RWPE2 (cell line): ENCODE results near the gene C17orf78.
"Not testable (repeated sequence)": the region's sequence is repeated elsewhere in the genome, so short reads cannot be mapped to it uniquely, and the experiment has no call there.

ENCODE experiments used
- ATAC-seq: fragments of 200-7000 bp; cut with Tn5 transposase; 3 replicates; pipeline ENCODE4 v1.9.1; 2021; ENCODE audit warnings: low read depth
- DNase-seq: peaks from one replicate; pipeline ENCODE4 v3.0.0-alpha.2; 2020; ENCODE audit warnings: low spot score
- H3K27ac ChIP-seq: fragments of 450-650 bp; 2 replicates; pipeline ENCODE4 v1.5.1; 2017; ENCODE audit warnings: mild to moderate bottlenecking; ENCODE audit not compliant: poor library complexity, severe bottlenecking
- H3K27me3 ChIP-seq: fragments of 250-450 bp; sonication (Bioruptor Pico); 2 replicates; pipeline ENCODE4 v1.5.1; 2021; ENCODE audit warnings: mild to moderate bottlenecking, moderate library complexity; ENCODE audit not compliant: insufficient read depth, poor library complexity, severe bottlenecking
- H3K36me3 ChIP-seq: fragments of 250-450 bp; sonication (Bioruptor Pico); 2 replicates; pipeline ENCODE4 v1.5.1; 2020; ENCODE audit warnings: low read depth, mild to moderate bottlenecking, moderate library complexity
- H3K4me1 ChIP-seq: fragments of 250-450 bp; sonication (Bioruptor Pico); 2 replicates; pipeline ENCODE4 v1.5.1; 2021; ENCODE audit warnings: mild to moderate bottlenecking, moderate library complexity; ENCODE audit not compliant: insufficient read depth, poor library complexity, severe bottlenecking
- H3K4me3 ChIP-seq: fragments of 250-450 bp; sonication (Bioruptor Pico); 2 replicates; pipeline ENCODE4 v1.5.1; 2021; ENCODE audit warnings: mild to moderate bottlenecking, moderate library complexity; ENCODE audit not compliant: severe bottlenecking
- H3K9me3 ChIP-seq: fragments of 250-450 bp; sonication (Bioruptor Pico); 2 replicates; pipeline ENCODE4 v1.5.1; 2021; ENCODE audit warnings: mild to moderate bottlenecking, moderate library complexity; ENCODE audit not compliant: severe bottlenecking
- TF ChIP-seq, protein P1 (sequence below): fragments of 450-650 bp; IDR thresholded peaks from one replicate; pipeline ENCODE4 v1.5.1; 2017; ENCODE audit warnings: mild to moderate bottlenecking, moderate library complexity; ENCODE audit not compliant: poor library complexity, severe bottlenecking

Gene C17orf78

DNA sequence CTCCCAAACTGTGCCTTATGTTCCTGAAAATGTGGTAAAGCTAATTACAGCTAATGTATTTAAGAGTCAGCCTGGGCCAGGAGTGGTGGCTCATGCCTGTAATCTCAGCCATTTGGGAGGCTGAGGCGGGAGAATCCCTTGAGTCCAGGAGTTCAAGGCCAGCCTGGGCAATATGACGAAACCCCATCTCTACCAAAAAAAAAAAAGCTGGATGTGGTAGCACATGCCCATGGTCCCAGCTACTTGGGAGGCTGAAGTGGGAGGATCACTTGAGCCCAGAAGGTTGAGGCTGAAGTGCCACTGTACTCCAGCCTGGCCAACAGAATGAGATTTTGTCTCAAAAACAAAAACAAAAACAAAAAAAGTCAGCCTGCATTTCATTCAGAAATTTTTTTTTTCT, 33.2 kb upstream of the C17orf78 start:
- Histone ChIP-seq H3K4me3 (no peak overlapping the region), H3K9me3 (no peaks in the 10 kb centered on the region), H3K27ac (no peak overlapping the region), H3K4me1 (no peaks in the 10 kb centered on the region), H3K27me3 (no peaks in the 10 kb centered on the region), H3K36me3 (peaks cover 69% of the 10 kb centered on the region)
- DNase-seq (no peak), ATAC-seq (no peak)
- TF ChIP-seq, protein P1, sequence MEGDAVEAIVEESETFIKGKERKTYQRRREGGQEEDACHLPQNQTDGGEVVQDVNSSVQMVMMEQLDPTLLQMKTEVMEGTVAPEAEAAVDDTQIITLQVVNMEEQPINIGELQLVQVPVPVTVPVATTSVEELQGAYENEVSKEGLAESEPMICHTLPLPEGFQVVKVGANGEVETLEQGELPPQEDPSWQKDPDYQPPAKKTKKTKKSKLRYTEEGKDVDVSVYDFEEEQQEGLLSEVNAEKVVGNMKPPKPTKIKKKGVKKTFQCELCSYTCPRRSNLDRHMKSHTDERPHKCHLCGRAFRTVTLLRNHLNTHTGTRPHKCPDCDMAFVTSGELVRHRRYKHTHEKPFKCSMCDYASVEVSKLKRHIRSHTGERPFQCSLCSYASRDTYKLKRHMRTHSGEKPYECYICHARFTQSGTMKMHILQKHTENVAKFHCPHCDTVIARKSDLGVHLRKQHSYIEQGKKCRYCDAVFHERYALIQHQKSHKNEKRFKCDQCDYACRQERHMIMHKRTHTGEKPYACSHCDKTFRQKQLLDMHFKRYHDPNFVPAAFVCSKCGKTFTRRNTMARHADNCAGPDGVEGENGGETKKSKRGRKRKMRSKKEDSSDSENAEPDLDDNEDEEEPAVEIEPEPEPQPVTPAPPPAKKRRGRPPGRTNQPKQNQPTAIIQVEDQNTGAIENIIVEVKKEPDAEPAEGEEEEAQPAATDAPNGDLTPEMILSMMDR = no peak

- no peaks in the 10 kb centered on the region for H3K4me1 ChIP-seq
- H3K4me3 ChIP-seq = no peak overlapping the region
- ATAC-seq (no peak), DNase-seq (no peak)
- no peaks in the 10 kb centered on the region for H3K27me3 ChIP-seq
- TF ChIP-seq, protein P1 = no peak
- peaks cover 69% of the 10 kb centered on the region for H3K36me3 ChIP-seq
- H3K9me3 ChIP-seq = no peaks in the 10 kb centered on the region
- H3K27ac ChIP-seq = no peak overlapping the region
These were observed 31.3 kb upstream of the C17orf78 start for GRCh38 chr17:37344519-37344918.

- peaks cover 68% of the 10 kb centered on the region for H3K36me3 ChIP-seq
- not testable (repeated sequence) for H3K9me3 ChIP-seq, H3K27me3 ChIP-seq, H3K4me1 ChIP-seq, DNase-seq, ATAC-seq, H3K4me3 ChIP-seq, H3K27ac ChIP-seq
These were observed 28.9 kb upstream of the C17orf78 start for GRCh38 chr17:37346863-37347402.

GRCh38 chr17:37356796-37357569, 18.8 kb upstream of the C17orf78 start:
- peak overlapping the region; percentile 93 for H3K27ac ChIP-seq
- DNase-seq, H3K27me3 ChIP-seq, ATAC-seq, H3K9me3 ChIP-seq: not testable (repeated sequence)
- H3K4me1 ChIP-seq = peaks cover 48% of the 10 kb centered on the region
- peak overlapping the region; percentile 85 for H3K4me3 ChIP-seq
- H3K36me3 ChIP-seq = peaks cover 53% of the 10 kb centered on the region

DNA sequence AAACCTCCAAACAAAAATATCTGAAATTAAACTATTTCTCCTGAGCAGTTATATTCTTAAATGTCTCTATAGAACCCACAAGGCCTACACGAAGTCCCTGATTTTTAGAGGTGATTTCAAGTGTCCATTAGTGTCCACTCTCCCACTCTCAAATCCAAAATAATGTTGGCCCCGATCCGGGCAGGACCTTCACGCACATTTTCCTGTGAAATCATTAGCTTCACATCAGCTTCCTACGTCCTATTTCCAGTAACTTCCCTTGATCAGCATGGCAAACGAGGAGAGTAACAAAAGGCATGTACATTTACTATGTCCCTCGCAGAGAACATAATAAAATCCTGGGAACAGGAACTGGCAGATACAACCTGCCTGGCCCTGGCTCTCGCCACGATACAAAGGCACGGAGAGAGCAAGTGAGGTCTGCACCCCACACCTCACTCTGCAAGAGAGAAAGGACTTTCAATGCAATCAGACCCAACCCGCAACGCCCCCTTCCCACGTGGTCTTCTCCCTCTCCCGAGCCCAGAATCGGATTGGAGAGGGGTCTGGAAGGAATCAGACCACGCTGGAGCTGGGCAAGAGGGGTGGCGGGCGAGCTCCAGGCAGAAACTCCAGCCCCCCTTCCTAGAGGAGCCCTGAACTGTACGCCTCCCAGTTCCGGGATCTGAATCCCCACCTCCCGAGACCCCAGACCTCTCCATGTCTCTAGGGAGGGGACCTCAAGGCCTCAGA, 17.5 kb upstream of the C17orf78 start:
- ATAC-seq (peak; percentile 20), DNase-seq (peak; percentile 64)
- TF ChIP-seq, protein P1 = no peak

More for the DNA sequence above, 17.5 kb upstream of the C17orf78 start:
- Histone ChIP-seq H3K4me1 (peaks cover 50% of the 10 kb centered on the region), H3K36me3 (peaks cover 40% of the 10 kb centered on the region), H3K4me3 (peak overlapping the region; percentile 85), H3K27ac (peak overlapping the region; percentile 93), H3K9me3 (no peaks in the 10 kb centered on the region), H3K27me3 (no peaks in the 10 kb centered on the region)
